Right lung (tissue), 5 donors: ENCODE results near the gene TEFM. TPM values are rescaled to one million over a fixed set of nuclear protein-coding genes. Genes with fewer than 3 reads are reported as not detected.
"Not testable (repeated sequence)": the region's sequence is repeated elsewhere in the genome, so short reads cannot be mapped to it uniquely, and the experiment has no call there.

ENCODE experiments used
- DNase-seq, 2 donors: peaks; one replicate each; pipeline ENCODE4 v3.0.0-alpha.2; 2013
- polyA plus RNA-seq, 5 donors: library from polyadenylated mRNA; unstranded; fragments of 120-200 nt; gene quantifications; one replicate each; pipeline versions ENCODE4 v1.2.1 to v1.2.3, GENCODE V29; 2013; ENCODE audit warnings: inconsistent platforms in 1 of 5, low replicate concordance in 1 of 5; ENCODE audit not compliant: insufficient read length in 5 of 5, insufficient read depth in 1 of 5

TEFM gene
- polyA plus RNA-seq, 5 donors, result 20.4 to 28.6 (median 25.3) TPM

GRCh38 chr17:30922235-30923030, 16.4 kb upstream of the TEFM start:
- DNase-seq, result no peak

- DNase-seq, result no peak
Measured at GRCh38 chr17:30921544-30922196, 15.6 kb upstream of the TEFM start, which contains the start of gene ADAP2. Gene ADAP2, plus strand, starts transcription at chr17:30921945. Its CDS starts 70 bp downstream, at chr17:30922015.

- DNase-seq, result no peak
Measured at GRCh38 chr17:30920683-30921543, 14.9 kb upstream of the TEFM start.

- DNase-seq, result no peak
Measured at GRCh38 chr17:30920282-30920681, 14.2 kb upstream of the TEFM start.

GRCh38 chr17:30917050-30917449, 11.0 kb upstream of the TEFM start:
- no peak for DNase-seq

- DNase-seq, result no peak
Measured at GRCh38 chr17:30915833-30916611, 10.0 kb upstream of the TEFM start.

DNA sequence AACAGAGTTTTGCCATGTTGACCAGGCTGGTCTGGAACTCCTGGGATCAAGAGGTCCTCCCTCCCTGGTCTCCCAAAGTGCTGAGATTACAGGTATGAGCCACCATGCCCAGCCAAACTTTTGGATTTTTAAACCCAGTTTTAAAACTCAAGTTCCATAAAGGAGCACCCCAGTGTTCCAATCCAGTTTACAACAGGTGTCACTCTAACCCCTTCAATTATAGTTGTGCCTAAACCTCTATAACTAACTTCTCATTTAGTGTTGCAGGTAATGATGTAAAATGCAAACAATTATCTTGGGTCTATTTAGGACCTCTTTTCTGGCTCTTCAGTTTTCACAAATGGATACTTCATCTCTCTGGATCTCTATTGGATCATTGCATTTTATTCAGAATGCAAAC, 7.9 kb upstream of the TEFM start:
- no peak for DNase-seq

GRCh38 chr17:30910151-30910550, 4.1 kb upstream of the TEFM start:
- DNase-seq, result not testable (repeated sequence)

DNA sequence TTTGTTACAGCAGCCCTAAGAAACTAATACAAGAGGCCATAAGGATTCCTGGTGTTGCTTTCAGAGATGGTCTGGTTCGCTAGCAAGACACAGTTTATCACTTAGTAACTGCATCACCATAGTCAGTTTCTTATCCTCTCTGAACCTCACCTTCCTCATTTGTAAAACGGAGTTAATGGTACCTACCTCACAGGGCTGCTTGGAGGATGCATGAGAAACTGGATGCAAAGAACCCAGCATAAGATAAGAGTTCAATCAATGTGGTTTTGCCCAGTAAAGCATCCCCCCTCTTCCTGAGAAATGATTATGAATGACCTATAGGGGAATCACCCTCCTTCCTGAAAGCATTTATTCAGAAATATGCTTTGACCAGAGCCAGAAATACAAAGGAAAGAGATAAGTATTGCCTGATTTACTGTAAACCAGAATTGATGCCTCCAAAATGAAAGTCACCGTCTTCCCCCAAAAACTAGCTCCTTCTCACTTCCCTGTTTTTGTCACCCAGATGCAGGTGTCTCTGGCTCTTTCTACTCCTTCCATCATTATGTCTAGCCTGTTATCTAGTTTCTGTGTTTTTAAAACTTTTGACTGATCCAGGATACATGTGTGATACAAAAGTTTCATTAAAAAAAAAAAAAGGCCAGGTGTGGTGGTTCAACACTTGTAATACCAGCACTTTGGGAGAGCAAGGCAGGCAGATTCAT, 2.8 kb upstream of the TEFM start:
- no peak for DNase-seq

DNA sequence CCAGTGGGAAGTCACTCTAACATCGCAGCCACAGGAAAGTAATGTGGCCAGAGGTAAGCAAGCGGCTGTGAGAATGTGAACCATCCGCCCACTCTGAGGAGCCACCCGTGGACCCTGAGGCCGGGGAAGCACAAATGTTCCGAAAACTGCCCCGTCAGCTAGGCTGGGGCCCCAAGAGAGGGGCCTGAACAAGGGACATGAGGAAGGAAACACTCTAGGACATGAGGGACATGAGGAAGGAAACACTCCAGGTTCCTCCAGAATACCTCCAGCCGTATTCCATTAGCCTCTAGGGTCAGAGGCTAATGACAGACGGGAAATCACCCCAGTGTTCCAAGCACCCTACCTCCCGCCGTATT, 317 bp downstream of the TEFM start:
- no peak for DNase-seq

DNA sequence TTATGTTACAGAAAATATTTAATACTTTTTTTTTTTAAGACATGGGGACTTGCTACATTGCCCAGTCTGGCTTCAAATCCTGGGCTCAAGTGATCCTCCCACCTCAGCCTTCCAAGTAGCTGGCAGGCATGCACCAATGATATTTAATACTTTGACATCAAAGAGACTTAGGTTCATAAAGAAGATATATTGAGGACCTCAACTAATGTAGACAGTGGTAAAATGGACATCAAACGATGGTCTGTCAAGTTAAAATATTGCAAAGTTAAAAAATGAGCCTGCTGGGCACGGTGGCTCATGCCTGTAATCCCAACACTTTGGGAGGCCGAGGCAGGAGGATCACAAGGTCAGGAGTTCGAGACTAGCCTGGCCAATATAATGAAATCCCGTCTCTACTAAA, 8.7 kb downstream of the TEFM start:
- no peak for DNase-seq

- DNase-seq, result no peak
Measured at GRCh38 chr17:30894236-30894635, 11.8 kb downstream of the TEFM start.

DNA sequence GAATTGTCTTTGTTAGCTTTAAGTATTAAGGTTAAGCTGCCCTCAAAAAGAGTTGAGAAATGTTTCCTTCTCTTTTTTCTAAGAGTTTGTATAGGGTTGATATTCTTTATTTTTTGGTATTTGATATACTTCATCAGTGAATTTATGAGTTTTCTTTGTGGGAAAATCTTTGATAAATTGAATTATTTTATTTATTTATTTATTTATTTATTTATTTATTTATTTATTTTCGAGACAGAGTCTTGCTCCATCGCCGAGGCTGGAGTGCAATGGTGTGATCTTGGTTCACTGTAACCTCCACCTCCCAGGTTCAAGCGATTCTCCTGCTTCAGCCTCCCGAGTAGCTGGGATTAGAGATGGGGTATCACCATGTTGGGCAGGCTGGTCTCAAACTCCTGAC, 19.9 kb downstream of the TEFM start:
- no peak for DNase-seq

GRCh38 chr17:30869005-30869404, 37.0 kb downstream of the TEFM start:
- DNase-seq, result no peak

DNA sequence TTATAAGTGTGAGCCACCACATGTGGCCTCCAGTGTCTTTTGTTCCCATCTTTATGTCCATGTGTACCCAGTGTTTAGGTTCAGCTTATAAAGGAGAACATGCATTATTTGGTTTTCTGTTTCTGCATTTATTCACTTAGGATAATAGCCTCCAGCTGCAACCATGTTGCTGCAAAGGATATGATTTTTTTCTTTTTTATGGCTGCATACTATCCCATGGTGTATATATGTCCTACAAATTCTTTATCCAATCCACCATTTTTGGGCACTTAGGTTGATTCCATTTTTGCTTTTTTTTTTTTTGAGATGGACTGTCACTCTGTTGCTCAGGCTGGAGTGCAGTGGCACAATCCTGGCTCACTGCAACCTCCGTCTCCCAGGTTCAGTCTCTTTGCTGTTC, 41.4 kb downstream of the TEFM start:
- DNase-seq, result no peak

DNA sequence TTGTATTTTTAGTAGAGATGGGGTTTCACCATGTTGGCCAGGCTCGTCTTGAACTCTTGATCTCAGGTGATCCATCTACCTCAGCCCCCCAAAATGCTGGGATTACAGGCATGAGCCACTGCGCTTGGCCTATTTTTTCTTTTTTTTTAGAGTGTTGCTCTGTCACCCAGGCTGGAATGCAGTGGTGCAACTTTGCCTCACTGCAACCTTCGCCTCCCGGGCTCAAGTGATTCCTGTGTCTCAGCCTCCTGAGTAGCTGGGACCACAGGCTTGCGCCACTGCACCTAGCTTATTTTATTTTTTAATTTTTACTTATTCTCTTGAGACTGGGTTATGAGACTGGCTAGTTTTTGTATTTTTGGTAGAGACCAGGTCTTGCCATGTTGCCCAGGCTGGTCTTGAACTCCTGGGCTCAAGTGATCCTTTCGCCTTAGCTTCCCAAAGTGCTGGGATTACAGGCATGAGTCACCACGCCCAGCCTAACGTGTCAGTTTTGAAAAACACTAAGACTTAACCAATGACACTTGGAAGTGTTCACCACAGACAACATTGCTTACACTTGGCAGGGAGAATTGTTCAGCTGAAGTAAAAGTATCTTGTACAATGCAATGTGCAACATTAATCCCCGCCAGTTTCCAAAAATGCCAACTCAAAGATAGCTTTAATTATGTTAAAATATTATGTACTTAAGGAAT, 47.3 kb downstream of the TEFM start:
- no peak for DNase-seq

GRCh38 chr17:30854146-30854545, 51.9 kb downstream of the TEFM start:
- DNase-seq, result no peak
